ENCODE measurements around the gene ZNF592.
"Not testable (repeated sequence)": the region's sequence is repeated elsewhere in the genome, so short reads cannot be mapped to it uniquely, and the experiment has no call there.

Gene ZNF592

DNA sequence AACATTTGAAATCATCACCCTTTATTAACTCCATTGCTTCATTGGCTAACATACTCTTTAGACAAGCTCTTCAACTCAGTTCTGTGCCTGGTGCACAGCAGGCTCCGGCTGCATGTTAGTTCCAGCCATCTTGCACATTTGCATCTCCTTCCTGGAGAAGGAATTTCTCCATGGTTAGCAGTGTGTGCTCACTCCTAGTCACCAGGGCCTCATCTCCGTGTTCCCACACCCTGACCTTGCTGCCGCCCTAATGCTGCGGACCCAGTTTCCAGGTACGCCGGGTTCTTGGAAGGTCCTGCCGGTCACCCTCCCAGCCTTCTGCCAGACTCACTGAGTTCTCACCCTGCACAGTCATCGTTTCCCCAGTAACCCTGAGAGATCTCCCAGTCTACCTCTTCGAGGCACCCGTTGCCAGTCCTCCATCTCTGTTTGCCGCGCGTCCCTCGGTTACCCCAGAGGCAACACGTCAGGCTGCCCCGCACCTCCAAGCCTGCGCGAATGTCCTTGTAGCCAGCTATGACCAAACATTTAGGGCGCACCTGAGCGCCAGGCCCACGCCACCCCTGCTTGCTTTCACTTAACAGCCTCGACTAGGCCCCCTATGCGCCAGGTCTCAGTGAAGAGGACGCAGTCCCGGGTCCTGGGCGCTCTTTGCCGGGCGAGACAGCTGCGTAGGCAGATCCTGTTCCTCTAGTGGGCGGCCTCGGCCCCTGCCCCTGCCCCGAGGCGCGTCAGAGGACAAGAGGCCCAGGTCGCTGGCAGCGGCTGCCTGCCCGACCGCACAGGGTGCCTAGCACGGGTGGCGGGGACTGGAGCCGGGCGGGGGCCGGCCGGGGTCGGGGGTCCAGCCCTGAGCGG lies 747 bp upstream of the ZNF592 start:
- DNase-seq (ENCODE audit: low read depth in 2 of 2): peak; percentile 62 to 67

DNA sequence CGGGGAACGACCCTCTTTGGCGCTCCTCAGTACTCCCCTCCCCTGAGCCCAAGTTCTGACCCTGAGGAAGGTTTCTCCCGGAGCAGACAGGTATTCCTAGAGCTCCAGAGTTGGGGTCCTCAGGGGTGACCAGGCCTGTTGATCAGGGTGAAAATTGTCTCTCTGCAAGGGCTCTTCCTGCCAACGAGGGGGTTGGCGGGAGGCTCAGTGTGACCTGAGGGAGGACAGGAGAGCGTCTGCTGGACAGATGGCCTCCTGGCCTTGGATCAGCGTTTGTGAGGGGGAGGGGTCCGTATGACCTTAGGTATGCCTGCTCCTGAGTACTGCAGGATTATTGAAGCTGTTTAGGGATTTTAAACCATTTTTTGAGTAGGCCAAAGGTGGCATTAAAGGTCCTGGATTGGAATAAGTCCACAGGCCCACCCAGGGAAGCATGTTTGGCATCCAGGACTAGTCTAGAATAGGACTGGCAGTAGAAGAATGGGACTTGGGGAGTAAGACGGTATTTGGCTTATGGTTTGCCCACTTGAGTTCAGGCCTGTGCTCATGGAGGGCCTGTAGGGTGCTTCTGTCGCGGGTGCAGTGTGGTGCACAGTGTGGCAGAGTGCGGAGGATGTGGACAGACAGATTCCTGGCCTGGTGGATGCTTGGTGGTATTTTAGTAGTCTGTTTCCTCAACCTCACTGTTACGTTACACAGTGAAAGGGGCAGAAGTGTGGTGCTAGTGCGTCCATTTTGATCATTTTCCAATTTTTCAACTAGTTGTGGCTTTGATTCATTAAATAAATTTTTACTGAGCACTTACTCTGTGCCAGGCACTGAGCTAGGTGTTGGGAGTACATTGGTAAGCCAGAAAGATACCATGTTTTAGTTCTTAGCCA lies 959 bp downstream of the ZNF592 start:
- peak; percentile 40 to 50 for DNase-seq (ENCODE audit: low read depth in 2 of 2)

- no peak for DNase-seq (ENCODE audit: low read depth in 2 of 2)
Observed at GRCh38 chr15:84750583-84751092, 2.2 kb downstream of the ZNF592 start.

- not testable (repeated sequence) for DNase-seq (ENCODE audit: low read depth in 2 of 2)
Observed at GRCh38 chr15:84751721-84752120, 3.3 kb downstream of the ZNF592 start.

- DNase-seq (ENCODE audit: low read depth in 2 of 2): no peak
Observed at GRCh38 chr15:84752195-84752594, 3.8 kb downstream of the ZNF592 start.

GRCh38 chr15:84752700-84753099 lies 4.3 kb downstream of the ZNF592 start:
- no peak for DNase-seq (ENCODE audit: low read depth in 2 of 2)

DNA sequence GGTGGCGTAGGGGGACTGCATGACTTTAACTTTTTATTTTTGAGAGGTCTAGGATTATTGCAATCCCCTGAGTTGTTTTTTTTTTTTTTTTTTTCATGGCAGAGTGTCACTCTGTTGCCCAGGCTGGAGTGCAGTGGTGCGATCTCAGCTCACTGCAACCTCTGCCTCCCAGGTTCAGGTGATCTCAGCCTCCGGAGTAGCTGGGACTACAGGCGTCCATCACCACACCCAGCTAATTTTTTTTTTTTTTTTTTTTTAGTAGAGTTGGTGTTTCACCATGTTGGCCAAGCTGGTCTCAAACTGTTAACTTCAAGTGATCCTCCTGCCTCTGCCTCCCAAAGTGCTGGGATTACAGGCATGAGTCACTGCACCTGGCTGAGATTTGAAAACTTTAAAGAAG lies 6.5 kb downstream of the ZNF592 start:
- DNase-seq (ENCODE audit: low read depth in 2 of 2): not testable (repeated sequence)

- no peak for DNase-seq (ENCODE audit: low read depth in 2 of 2)
Observed at GRCh38 chr15:84755736-84756527, 7.5 kb downstream of the ZNF592 start.

DNA sequence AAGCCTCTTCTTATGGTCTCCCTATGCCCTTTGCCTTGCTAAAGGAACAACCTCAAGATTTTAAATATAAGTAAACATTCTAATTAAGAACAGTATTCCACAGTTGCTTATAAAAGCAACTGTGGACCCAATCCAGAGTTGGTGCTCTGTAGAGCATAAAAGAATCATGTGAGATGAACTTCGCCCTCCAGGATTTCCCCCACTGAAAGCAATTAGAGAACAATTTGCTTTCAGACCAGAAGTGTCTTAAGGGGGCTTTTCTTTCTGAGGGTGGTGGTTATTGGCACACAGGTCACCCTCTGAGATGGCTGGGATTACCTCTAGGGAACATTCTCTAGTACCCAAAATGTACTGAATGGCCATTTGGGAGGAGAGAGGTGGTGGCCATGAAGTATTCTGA lies 10.6 kb downstream of the ZNF592 start:
- DNase-seq (ENCODE audit: low read depth in 2 of 2): no peak

DNA sequence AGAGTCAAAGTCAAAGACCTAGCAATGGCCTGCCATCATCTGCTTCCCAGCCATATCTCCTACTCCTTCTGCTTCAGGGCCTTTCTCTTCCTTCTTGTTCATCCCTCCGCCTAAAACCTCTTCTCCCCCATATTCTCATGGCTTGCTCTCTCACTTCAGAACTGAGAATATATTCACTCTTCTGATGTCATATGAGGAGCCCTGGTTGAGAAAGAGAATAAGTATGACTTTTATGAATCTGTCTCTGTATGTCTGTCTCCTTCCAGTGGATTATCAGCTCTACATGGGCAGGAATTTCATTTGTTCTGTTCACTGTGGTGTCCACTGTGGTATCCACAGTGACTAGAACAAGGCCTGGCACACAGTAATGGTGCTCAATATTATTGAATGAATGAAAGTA lies 11.8 kb downstream of the ZNF592 start:
- DNase-seq (ENCODE audit: low read depth in 2 of 2): no peak

GRCh38 chr15:84761607-84762131 lies 13.3 kb downstream of the ZNF592 start:
- no peak for DNase-seq (ENCODE audit: low read depth in 2 of 2)

GRCh38 chr15:84762840-84763572 lies 14.6 kb downstream of the ZNF592 start:
- DNase-seq (ENCODE audit: low read depth in 2 of 2): no peak

DNA sequence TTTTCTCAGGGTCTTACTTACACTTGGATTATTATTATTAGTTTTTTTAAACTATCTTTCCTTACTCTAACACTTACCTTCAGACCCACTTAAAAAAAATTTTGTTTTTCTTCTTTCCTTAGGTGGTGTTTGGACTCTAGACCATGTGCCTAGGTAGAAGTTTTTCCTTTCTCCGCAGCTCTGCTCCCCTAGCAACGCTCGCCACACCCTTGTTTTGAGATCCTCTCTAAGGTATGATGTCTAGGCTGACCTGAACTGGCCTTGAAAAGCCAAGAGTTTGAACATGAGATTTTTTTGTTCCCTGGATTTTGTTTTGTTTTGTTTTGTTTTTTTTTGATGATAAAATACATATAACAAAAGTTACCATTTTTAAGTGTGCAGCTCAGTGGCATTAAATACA lies 16.2 kb downstream of the ZNF592 start:
- DNase-seq (ENCODE audit: low read depth in 2 of 2): no peak

- DNase-seq (ENCODE audit: low read depth in 2 of 2): no peak
Observed at GRCh38 chr15:84764989-84765388, 16.6 kb downstream of the ZNF592 start.

DNA sequence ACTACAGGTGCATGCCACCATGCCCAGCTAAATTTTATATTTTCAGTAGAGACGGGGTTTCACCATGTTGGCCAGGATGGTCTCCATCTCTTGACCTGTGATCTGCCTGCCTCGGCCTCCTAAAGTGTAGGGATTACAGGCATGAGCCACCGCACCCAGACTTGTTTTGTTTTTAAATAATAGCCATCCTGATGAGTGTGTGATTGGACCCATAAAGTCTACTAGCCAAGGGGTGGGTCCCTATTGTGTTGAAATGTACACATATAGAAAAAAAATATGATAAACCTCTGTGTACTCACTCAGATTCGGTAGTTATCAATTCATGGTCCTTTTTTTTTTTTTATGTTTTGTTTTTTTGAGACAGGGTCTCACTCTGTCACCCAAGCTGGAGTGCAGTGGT lies 17.3 kb downstream of the ZNF592 start:
- no peak for DNase-seq (ENCODE audit: low read depth in 2 of 2)

GRCh38 chr15:84766461-84767035 lies 18.2 kb downstream of the ZNF592 start:
- DNase-seq (ENCODE audit: low read depth in 2 of 2): no peak

DNA sequence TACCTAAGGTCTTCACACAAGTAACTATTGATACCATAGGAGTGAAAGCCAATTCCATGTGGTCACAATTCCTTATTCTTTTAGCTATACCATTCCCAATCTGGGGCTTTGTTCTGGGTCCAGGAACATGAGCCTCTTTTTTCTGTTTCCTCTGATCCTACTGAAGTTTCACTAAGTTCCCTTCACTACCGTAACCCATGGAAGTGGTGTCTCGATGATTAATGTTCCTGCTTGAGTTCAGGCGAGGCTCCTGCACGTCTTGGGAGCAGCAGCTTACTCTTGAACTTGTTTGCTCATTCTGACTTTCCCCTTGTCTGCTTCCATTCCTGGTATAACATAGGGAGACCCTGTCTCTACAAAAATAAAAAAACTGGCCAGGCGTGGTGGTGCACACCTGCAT lies 23.6 kb downstream of the ZNF592 start:
- no peak for DNase-seq (ENCODE audit: low read depth in 2 of 2)

DNA sequence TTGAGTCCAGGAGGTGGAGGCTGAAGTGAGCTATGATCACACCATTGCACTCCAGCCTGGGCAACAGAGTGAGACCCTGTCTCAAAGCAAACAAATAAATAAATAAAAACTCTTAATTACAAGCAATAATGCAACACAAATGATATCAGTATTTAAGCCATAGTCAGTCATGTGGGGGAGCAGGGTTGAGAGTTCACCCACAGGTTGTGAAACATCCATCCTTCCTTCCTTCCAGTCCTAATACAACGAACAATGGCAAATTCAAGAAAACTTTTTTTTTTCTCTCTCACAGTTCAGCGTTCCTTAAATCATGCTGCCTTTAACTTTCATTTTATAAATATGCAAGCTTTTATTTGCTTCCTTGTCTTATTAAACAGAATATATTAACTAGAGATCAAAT lies 24.1 kb downstream of the ZNF592 start:
- no peak for DNase-seq (ENCODE audit: low read depth in 2 of 2)

DNA sequence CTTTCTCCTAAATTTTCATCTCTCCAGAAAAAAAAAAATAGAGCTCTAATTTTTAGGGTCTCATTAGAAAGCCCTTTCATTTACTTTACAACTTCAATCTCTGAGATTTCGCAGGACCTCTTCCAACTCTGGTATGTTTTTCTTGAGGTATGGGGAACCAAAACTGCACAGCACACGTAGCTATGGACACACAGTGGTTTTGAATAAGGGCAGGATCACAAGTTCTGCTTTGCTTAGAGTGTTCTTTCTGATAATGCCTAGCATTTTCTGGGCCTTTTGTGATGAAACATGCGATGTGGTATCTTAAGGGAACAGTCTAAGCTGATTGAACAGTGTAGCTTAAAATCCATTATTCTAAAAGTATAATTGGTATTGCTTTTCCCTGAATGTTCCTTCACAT lies 25.3 kb downstream of the ZNF592 start:
- no peak for DNase-seq (ENCODE audit: low read depth in 2 of 2)

DNA sequence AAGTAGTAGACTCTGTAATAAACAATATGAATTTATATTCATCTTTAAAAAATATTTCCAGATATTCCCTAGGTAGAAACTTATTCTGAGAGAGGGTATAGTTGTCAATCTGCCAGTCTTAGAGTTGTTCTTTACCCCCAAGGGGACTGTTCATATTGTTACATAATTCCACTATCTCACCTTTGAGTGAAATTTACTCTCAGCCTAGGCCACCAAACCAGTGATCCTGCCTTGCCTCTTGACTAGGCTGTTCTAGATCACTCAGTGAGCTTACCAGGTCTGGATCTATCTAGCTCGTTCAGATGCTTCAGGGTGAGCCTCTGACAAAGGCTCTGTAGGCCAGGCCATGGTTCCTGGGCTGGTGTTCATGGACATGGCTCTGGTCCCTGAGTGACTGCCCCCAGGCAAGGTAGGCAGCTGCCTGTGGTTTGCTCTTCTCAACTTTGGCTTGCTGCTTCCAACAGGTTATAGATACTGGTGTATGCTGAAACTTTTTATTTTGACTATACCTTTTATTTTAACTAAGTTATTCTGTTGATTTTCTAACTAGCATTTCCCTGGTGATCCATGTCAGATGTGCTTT lies 27.6 kb downstream of the ZNF592 start:
- no peak for DNase-seq (ENCODE audit: low read depth in 2 of 2)
